ENCODE measurements around the gene STRADB. TPM values are rescaled to one million over a fixed set of nuclear protein-coding genes. Genes with fewer than 3 reads are reported as not detected.
"Not testable (repeated sequence)": the region's sequence is repeated elsewhere in the genome, so short reads cannot be mapped to it uniquely, and the experiment has no call there.

Gene STRADB
- total and polyA plus RNA-seq, 2 of the 4 experiments (the other 2 are of a cell fraction): 14.9 to 31.5 TPM

DNA sequence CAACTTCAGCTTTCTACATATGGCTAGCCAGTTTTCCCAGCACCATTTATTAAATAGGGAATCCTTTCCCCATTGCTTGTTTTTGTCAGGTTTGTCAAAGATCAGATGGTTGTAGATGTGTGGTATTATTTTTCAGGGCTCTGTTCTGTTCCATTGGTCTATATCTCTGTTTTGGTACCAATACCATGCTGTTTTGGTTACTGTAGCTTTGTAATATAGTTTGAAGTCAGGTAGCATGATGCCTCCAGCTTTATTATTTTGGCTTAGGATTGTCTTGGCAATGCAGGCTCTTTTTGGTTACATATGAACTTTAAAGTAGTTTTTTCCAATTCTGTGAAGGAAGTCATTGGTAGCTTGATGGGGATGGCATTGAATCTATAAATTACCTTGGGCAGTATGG, 23.2 kb upstream of the STRADB start:
- H4K20me1 ChIP-seq (ENCODE audit: insufficient read depth, low read length); POLR2A ChIA-PET (ENCODE audit: unreplicated experiment); BruUV-seq (replicated peaks): not testable (repeated sequence)

DNA sequence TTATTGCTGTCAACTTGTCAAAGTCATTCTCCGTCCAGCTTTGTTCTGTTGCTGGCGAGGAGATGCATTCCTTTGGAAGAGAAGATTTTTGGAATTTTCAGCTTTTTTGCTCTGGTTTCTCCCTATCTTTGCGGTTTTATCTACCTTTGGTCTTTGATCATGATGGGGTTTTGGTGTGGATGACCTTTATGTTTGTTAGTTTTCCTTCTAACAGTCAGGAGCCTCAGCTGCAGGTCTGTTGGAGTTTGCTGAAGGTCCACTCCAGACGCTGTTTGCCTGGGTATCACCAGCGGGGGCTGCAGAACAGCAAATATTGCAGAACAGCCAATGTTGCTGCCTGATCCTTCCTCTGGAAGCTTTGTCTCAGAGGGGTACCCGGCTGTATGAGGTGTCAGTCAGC, 21.7 kb upstream of the STRADB start:
- dilution Hi-C loops (cut with HindIII; ENCODE audit: low sequenced_read_pairs, unreplicated experiment); H4K8ac ChIP-seq (ENCODE audit: low read depth in 2 of 2, low read length in 2 of 2); ATAC-seq (ENCODE audit: low read depth); H3K9me1 ChIP-seq (ENCODE audit: insufficient read depth, low read length); H3K56ac ChIP-seq (ENCODE audit: extremely low read depth, insufficient read depth, low read length); BruUV-seq (replicated peaks); H3K18ac ChIP-seq (ENCODE audit: low read depth, low read length); H2AK9ac ChIP-seq (replicated peaks; ENCODE audit: low read depth, low read length, poor library complexity); H2AK5ac ChIP-seq (ENCODE audit: low read depth, low read length); H3K14ac ChIP-seq (replicated peaks; ENCODE audit: low read depth, low read length); H3K27ac ChIP-seq (ENCODE audit: insufficient read depth, low read length); DNase-seq; intact Hi-C loops (cut with micrococcal nuclease); H2BK15ac ChIP-seq (ENCODE audit: low read depth, low read length); H4K5ac ChIP-seq (ENCODE audit: low read depth, low read length); H3K4ac ChIP-seq (ENCODE audit: low read depth, low read length); in situ Hi-C loops (cut with MboI; ENCODE audit: low sequenced_read_pairs); H3K36me3 ChIP-seq (ENCODE audit: control insufficient read depth, insufficient read depth, low read length); H3K4me1 ChIP-seq (ENCODE audit: control insufficient read depth, insufficient read depth, low read length); H3K27me3 ChIP-seq (ENCODE audit: control insufficient read depth, insufficient read depth, low read length); H3K9me3 ChIP-seq (ENCODE audit: control insufficient read depth, insufficient read depth, low read length); H4K91ac ChIP-seq (ENCODE audit: insufficient read depth, low read depth, low read length); POLR2A ChIA-PET (ENCODE audit: unreplicated experiment); H2AFZ ChIP-seq (replicated peaks; ENCODE audit: low read length, poor library complexity); H2BK120ac ChIP-seq (ENCODE audit: low read depth, low read length); H3K9ac ChIP-seq (ENCODE audit: low read depth, low read length); H3K4me3 ChIP-seq (ENCODE audit: insufficient read depth, low read depth, low read length); H3K4me2 ChIP-seq (ENCODE audit: low read depth, low read length); CTCF ChIA-PET; H2BK20ac ChIP-seq (ENCODE audit: low read depth, low read length); H4K20me1 ChIP-seq (ENCODE audit: insufficient read depth, low read length); H2BK5ac ChIP-seq (ENCODE audit: low read depth, low read length, poor library complexity, severe bottlenecking); H3K23ac ChIP-seq (ENCODE audit: low read depth, low read length): not testable (repeated sequence)
- 100% methylated on average over 3 of the region's 6 CpGs; no CpG with 5 or more reads in 1 of the 2 experiments for WGBS, 2 experiments (ENCODE audit: extremely low coverage in 2 of 2, insufficient read length in 1 of 2)
- H3K79me1 ChIP-seq (ENCODE audit: low read depth in 1 of 2, low read length in 2 of 2): peaks cover 32 to 33% of the 10 kb centered on the region in 2 experiments

More for the DNA sequence above, 23.2 kb upstream of the STRADB start:
- H2AK5ac ChIP-seq (ENCODE audit: low read depth, low read length); H3K4ac ChIP-seq (ENCODE audit: low read depth, low read length); H3K56ac ChIP-seq (ENCODE audit: extremely low read depth, insufficient read depth, low read length); H3K18ac ChIP-seq (ENCODE audit: low read depth, low read length); H3K4me3 ChIP-seq (ENCODE audit: insufficient read depth, low read depth, low read length); H3K4me1 ChIP-seq (ENCODE audit: control insufficient read depth, insufficient read depth, low read length); dilution Hi-C loops (cut with HindIII; ENCODE audit: low sequenced_read_pairs, unreplicated experiment); H3K23ac ChIP-seq (ENCODE audit: low read depth, low read length); H3K9me1 ChIP-seq (ENCODE audit: insufficient read depth, low read length); H2AFZ ChIP-seq (replicated peaks; ENCODE audit: low read length, poor library complexity); H3K4me2 ChIP-seq (ENCODE audit: low read depth, low read length); in situ Hi-C loops (cut with MboI; ENCODE audit: low sequenced_read_pairs); H3K27me3 ChIP-seq (ENCODE audit: control insufficient read depth, insufficient read depth, low read length); H2AK9ac ChIP-seq (replicated peaks; ENCODE audit: low read depth, low read length, poor library complexity); ATAC-seq (ENCODE audit: low read depth); CTCF ChIA-PET; H2BK5ac ChIP-seq (ENCODE audit: low read depth, low read length, poor library complexity, severe bottlenecking); H3K14ac ChIP-seq (replicated peaks; ENCODE audit: low read depth, low read length); H3K36me3 ChIP-seq (ENCODE audit: control insufficient read depth, insufficient read depth, low read length); H4K91ac ChIP-seq (ENCODE audit: insufficient read depth, low read depth, low read length); H3K9me3 ChIP-seq (ENCODE audit: control insufficient read depth, insufficient read depth, low read length); H4K8ac ChIP-seq (ENCODE audit: low read depth in 2 of 2, low read length in 2 of 2); H2BK15ac ChIP-seq (ENCODE audit: low read depth, low read length); DNase-seq; intact Hi-C loops (cut with micrococcal nuclease); H3K27ac ChIP-seq (ENCODE audit: insufficient read depth, low read length); H3K9ac ChIP-seq (ENCODE audit: low read depth, low read length); H4K5ac ChIP-seq (ENCODE audit: low read depth, low read length); H2BK20ac ChIP-seq (ENCODE audit: low read depth, low read length); H2BK120ac ChIP-seq (ENCODE audit: low read depth, low read length): not testable (repeated sequence)
- H3K79me1 ChIP-seq (ENCODE audit: low read depth in 1 of 2, low read length in 2 of 2): peaks cover 32 to 34% of the 10 kb centered on the region in 2 experiments
